IMR-90 (cell line): ENCODE results near the gene FOXK2. TPM values are rescaled to one million over a fixed set of nuclear protein-coding genes. Genes with fewer than 3 reads are reported as not detected.

Source experiments
- ATAC-seq: fragments of 200-7000 bp; cut with Tn5 transposase; 2 replicates; pipeline ENCODE4 v1.9.1; 2020; ENCODE audit warnings: low read depth, mild to moderate bottlenecking, moderate library complexity
- BruUV-seq: library from RNA; stranded (reverse); fragments of 400-500 nt; replicated peaks from 2 replicates; lab custom pipeline; 2021; lab: Mats Ljungman, UMichigan
- CTCF ChIA-PET: fragments of 300-600 bp; formaldehyde crosslinking; extraction: SDS; loops from one replicate; lab custom pipeline; 2021; ENCODE audit warnings: antibody characterized with exemption; lab: Yijun Ruan, JAX
- POLR2A ChIA-PET: fragments of 300-600 bp; sonication (Branson Sonifier 250); formaldehyde crosslinking; loops from one replicate; lab custom pipeline; 2022; ENCODE audit warnings: antibody characterized with exemption; ENCODE audit not compliant: unreplicated experiment; lab: Charles Lee
- DNase-seq: peaks from one replicate; pipeline ENCODE4 v3.0.0; 2013
- H2AFZ ChIP-seq: replicated peaks from 2 replicates; pipeline ENCODE3; 2013; ENCODE audit warnings: low read length, mild to moderate bottlenecking; ENCODE audit not compliant: poor library complexity
- H2AK5ac ChIP-seq: 2 replicates; pipeline ENCODE4 v1.6.1; 2013; ENCODE audit warnings: low read depth, low read length, inconsistent platforms
- H2AK9ac ChIP-seq: replicated peaks from 2 replicates; pipeline ENCODE3; 2013; ENCODE audit warnings: mild to moderate bottlenecking, low read depth, low read length, moderate library complexity; ENCODE audit not compliant: poor library complexity
- H2BK120ac ChIP-seq: 2 replicates; pipeline ENCODE4 v1.6.1; 2013; ENCODE audit warnings: low read depth, low read length, inconsistent platforms
- H2BK15ac ChIP-seq: 3 replicates; pipeline ENCODE4 v1.6.1; 2013; ENCODE audit warnings: low read depth, low read length, inconsistent platforms
- H2BK20ac ChIP-seq: 2 replicates; pipeline ENCODE4 v1.6.1; 2013; ENCODE audit warnings: low read depth, mild to moderate bottlenecking, inconsistent platforms, low read length, moderate library complexity
- H2BK5ac ChIP-seq: 2 replicates; pipeline ENCODE4 v1.6.1; 2013; ENCODE audit warnings: mild to moderate bottlenecking, low read depth, low read length, inconsistent platforms; ENCODE audit not compliant: poor library complexity, severe bottlenecking
- H3K14ac ChIP-seq: replicated peaks from 2 replicates; pipeline ENCODE4 v1.6.1; 2013; ENCODE audit warnings: low read depth, low read length, inconsistent platforms
- H3K18ac ChIP-seq: 2 replicates; pipeline ENCODE4 v1.6.1; 2013; ENCODE audit warnings: low read depth, low read length, control low read depth
- H3K23ac ChIP-seq: 2 replicates; pipeline ENCODE4 v1.6.1; 2013; ENCODE audit warnings: low read depth, low read length, inconsistent platforms
- H3K27ac ChIP-seq: 2 replicates; pipeline ENCODE4 v1.5.1; 2013; ENCODE audit warnings: mild to moderate bottlenecking, control low read depth, low read length; ENCODE audit not compliant: insufficient read depth
- H3K27me3 ChIP-seq: 2 replicates; pipeline ENCODE4 v1.6.1; 2013; ENCODE audit warnings: low read length; ENCODE audit not compliant: control insufficient read depth, insufficient read depth
- H3K36me3 ChIP-seq: 2 replicates; pipeline ENCODE4 v1.6.1; 2013; ENCODE audit warnings: low read length, mixed read lengths; ENCODE audit not compliant: control insufficient read depth, insufficient read depth
- H3K4ac ChIP-seq: 2 replicates; pipeline ENCODE4 v1.6.1; 2013; ENCODE audit warnings: low read depth, low read length, inconsistent platforms
- H3K4me1 ChIP-seq: 2 replicates; pipeline ENCODE4 v1.6.1; 2013; ENCODE audit warnings: low read length, mixed read lengths; ENCODE audit not compliant: control insufficient read depth, insufficient read depth
- H3K4me2 ChIP-seq: 2 replicates; pipeline ENCODE4 v1.6.1; 2013; ENCODE audit warnings: low read depth, mild to moderate bottlenecking, control low read depth, low read length, moderate library complexity
- H3K4me3 ChIP-seq: 2 replicates; pipeline ENCODE4 v1.5.1; 2013; ENCODE audit warnings: low read depth, mild to moderate bottlenecking, control low read depth, low read length, moderate library complexity; ENCODE audit not compliant: insufficient read depth
- H3K56ac ChIP-seq: 2 replicates; pipeline ENCODE4 v1.6.1; 2013; ENCODE audit warnings: low read length, inconsistent platforms; ENCODE audit not compliant: insufficient read depth; ENCODE audit errors: extremely low read depth
- H3K79me1 ChIP-seq, 2 experiments: 2 replicates each; pipeline ENCODE4 v1.6.1; 2013; ENCODE audit warnings: low read length in 2 of 2, inconsistent platforms in 1 of 2, low read depth in 1 of 2
- H3K9ac ChIP-seq: 2 replicates; pipeline ENCODE4 v1.6.1; 2013; ENCODE audit warnings: low read depth, low read length, control low read depth
- H3K9me1 ChIP-seq: 2 replicates; pipeline ENCODE4 v1.6.1; 2013; ENCODE audit warnings: low read length, inconsistent platforms; ENCODE audit not compliant: insufficient read depth
- H3K9me3 ChIP-seq: 2 replicates; pipeline ENCODE4 v1.6.1; 2013; ENCODE audit warnings: low read length; ENCODE audit not compliant: control insufficient read depth, insufficient read depth
- H4K20me1 ChIP-seq: 2 replicates; pipeline ENCODE4 v1.6.1; 2013; ENCODE audit warnings: low read length, inconsistent platforms; ENCODE audit not compliant: insufficient read depth
- H4K5ac ChIP-seq: 2 replicates; pipeline ENCODE4 v1.6.1; 2013; ENCODE audit warnings: mild to moderate bottlenecking, low read depth, low read length, control low read depth
- H4K8ac ChIP-seq, 2 experiments: 2 replicates each; pipeline ENCODE4 v1.6.1; 2013; ENCODE audit warnings: low read depth in 2 of 2, low read length in 2 of 2, control low read depth in 1 of 2, inconsistent platforms in 1 of 2
- H4K91ac ChIP-seq: 2 replicates; pipeline ENCODE4 v1.6.1; 2013; ENCODE audit warnings: low read depth, low read length, inconsistent platforms; ENCODE audit not compliant: insufficient read depth
- BHLHE40 ChIP-seq: fragments of 150-350 bp; IDR thresholded peaks from 2 replicates; pipeline ENCODE4 v1.6.1; 2016; ENCODE audit warnings: mild to moderate bottlenecking, low read depth, low read length
- MAZ ChIP-seq: IDR thresholded peaks from 2 replicates; pipeline ENCODE4 v1.6.1; 2012; ENCODE audit warnings: low read depth, mild to moderate bottlenecking, low read length, improper control_type of control experiment, moderate library complexity, borderline replicate concordance
- MXI1 ChIP-seq: IDR thresholded peaks from 2 replicates; pipeline ENCODE4 v1.6.1; 2012; ENCODE audit warnings: low read depth, mild to moderate bottlenecking, low read length, moderate library complexity, borderline replicate concordance
- WGBS, 2 experiments: methylation state at CpG; one replicate each; pipeline versions ENCODE4 v1.1.5 to v1.1.7; 2013; ENCODE audit warnings: missing lambda C conversion rate in 2 of 2; ENCODE audit not compliant: insufficient read length in 1 of 2; ENCODE audit errors: extremely low coverage in 2 of 2; 5-methylcytosine and 5-hydroxymethylcytosine counted together
- dilution Hi-C: fragments of 300-500 bp; cut with HindIII; formaldehyde crosslinking; loops from one replicate; pipeline ENCODE4 v1.14.3; 2018; ENCODE audit warnings: low sequenced_read_pairs; ENCODE audit not compliant: unreplicated experiment
- in situ Hi-C: fragments of 300-500 bp; cut with MboI; formaldehyde crosslinking; loops from 3 replicates; pipeline ENCODE4 v1.14.3; 2019; ENCODE audit warnings: low sequenced_read_pairs, inconsistent platforms, mixed read lengths
- intact Hi-C: fragments of 100-400 bp; cut with micrococcal nuclease; formaldehyde crosslinking; loops from 2 replicates; pipeline ENCODE4 v1.10.0; 2022
- polyA plus RNA-seq, 3 experiments: library from polyadenylated mRNA; depleted of rRNA; stranded (reverse); fragments of >200 nt; gene quantifications; 2 replicates each; pipeline ENCODE4 v1.2.3, GENCODE V29; 2012; ENCODE audit warnings: low replicate concordance in 1 of 3
- total RNA-seq: library from RNA; depleted of rRNA; stranded (reverse); fragments of >200 nt; gene quantifications from 2 replicates; pipeline ENCODE4 v1.2.3, GENCODE V29; 2012

Gene FOXK2
- total and polyA plus RNA-seq, 2 of the 4 experiments (the other 2 are of a cell fraction) = 12.5 to 20.0 TPM

- Histone ChIP-seq H4K8ac (no peak overlapping the region), H3K4me3 (no peak overlapping the region), H3K27me3 (no peaks in the 10 kb centered on the region), H2AFZ (no peak overlapping the region), H3K36me3 (peaks cover 30% of the 10 kb centered on the region), H2BK15ac (no peak overlapping the region), H3K23ac (no peak overlapping the region), H4K20me1 (no peaks in the 10 kb centered on the region; the same call in 1 of the 2 replicates), H2AK5ac (no peak overlapping the region), H3K79me1 (peaks cover 12 to 26% of the 10 kb centered on the region in 2 experiments), H3K56ac (no peak overlapping the region), H3K18ac (no peak overlapping the region), H3K4me1 (peaks cover 3% of the 10 kb centered on the region), H2BK5ac (no peak overlapping the region), H3K4ac (no peak overlapping the region), H2AK9ac (no peak overlapping the region), H3K9ac (no peak overlapping the region), H3K4me2 (no peak overlapping the region), H3K9me3 (no peaks in the 10 kb centered on the region), H2BK20ac (no peak overlapping the region), H4K91ac (no peak overlapping the region), H3K9me1 (no peaks in the 10 kb centered on the region; the same call in 1 of the 2 replicates), H3K14ac (no peak overlapping the region), H3K27ac (no peak overlapping the region), H2BK120ac (no peak overlapping the region), H4K5ac (no peak overlapping the region)
- no peak for DNase-seq
- no peak for TF ChIP-seq MAZ
- TF ChIP-seq BHLHE40 = no peak
- no peak for TF ChIP-seq MXI1
- ChIA-PET POLR2A (no interaction called here), CTCF (no interaction called here)
- no peak for ATAC-seq
- dilution Hi-C loops = no loop called here
- BruUV-seq = no TSS peak
- intact Hi-C loops = no loop called here
- in situ Hi-C loops = no loop called here
- WGBS, 2 experiments = no CpG with 5 or more reads among the region's 4 CpGs
These were observed 90.1 kb downstream of the FOXK2 start for GRCh38 chr17:82609655-82610054.
